Mucosa of stomach (tissue), 1 donor: ENCODE results near the gene ROCK2.

Experiments used
- H3K27me3 ChIP-seq: one replicate; pipeline ENCODE4 v1.7.0; 2013; ENCODE audit warnings: mild to moderate bottlenecking, low read length; ENCODE audit not compliant: control insufficient read depth, insufficient read depth
- H3K36me3 ChIP-seq: one replicate; pipeline ENCODE4 v1.7.0; 2013; ENCODE audit warnings: low read length; ENCODE audit not compliant: control insufficient read depth, insufficient read depth
- H3K4me1 ChIP-seq: one replicate; pipeline ENCODE4 v1.7.0; 2013; ENCODE audit warnings: mild to moderate bottlenecking, low read length; ENCODE audit not compliant: control insufficient read depth, insufficient read depth
- H3K4me3 ChIP-seq: one replicate; pipeline ENCODE4 v1.7.0; 2013; ENCODE audit warnings: low read length
- H3K9ac ChIP-seq: one replicate; pipeline ENCODE4 v1.7.0; 2013; ENCODE audit warnings: mild to moderate bottlenecking, low read length, moderate library complexity
- H3K9me3 ChIP-seq: one replicate; pipeline ENCODE4 v1.7.0; 2013; ENCODE audit warnings: mild to moderate bottlenecking, low read length, moderate library complexity; ENCODE audit not compliant: control insufficient read depth
- donor health status: Pancreatic carcinoma.

Gene ROCK2

DNA sequence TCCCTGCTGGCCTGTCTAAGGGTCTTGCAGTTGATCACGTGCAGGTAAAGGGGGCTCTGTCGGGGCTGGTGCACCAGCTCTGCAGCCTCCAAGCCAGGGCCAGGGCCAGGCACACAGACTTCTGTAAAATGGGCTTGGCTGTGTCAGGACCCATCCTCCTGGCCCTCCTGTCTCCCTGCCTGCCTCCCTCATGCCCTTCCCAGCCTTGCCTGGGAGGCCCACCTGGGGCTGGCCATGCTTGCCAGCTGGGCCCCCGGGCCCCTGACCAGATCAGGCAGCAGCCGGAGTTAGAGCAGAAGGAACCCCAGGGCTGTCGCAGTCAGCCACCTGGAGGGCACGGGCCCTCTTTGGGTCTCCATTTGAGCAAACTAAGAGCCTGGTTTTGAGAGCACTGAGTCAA lies 187.1 kb downstream of the ROCK2 start:
- no peak overlapping the region for H3K4me3 ChIP-seq
- H3K27me3 ChIP-seq: no peaks in the 10 kb centered on the region
- H3K4me1 ChIP-seq: peaks cover 15% of the 10 kb centered on the region
- H3K9me3 ChIP-seq: no peaks in the 10 kb centered on the region
- H3K9ac ChIP-seq: no peak overlapping the region
- H3K36me3 ChIP-seq: no peaks in the 10 kb centered on the region

DNA sequence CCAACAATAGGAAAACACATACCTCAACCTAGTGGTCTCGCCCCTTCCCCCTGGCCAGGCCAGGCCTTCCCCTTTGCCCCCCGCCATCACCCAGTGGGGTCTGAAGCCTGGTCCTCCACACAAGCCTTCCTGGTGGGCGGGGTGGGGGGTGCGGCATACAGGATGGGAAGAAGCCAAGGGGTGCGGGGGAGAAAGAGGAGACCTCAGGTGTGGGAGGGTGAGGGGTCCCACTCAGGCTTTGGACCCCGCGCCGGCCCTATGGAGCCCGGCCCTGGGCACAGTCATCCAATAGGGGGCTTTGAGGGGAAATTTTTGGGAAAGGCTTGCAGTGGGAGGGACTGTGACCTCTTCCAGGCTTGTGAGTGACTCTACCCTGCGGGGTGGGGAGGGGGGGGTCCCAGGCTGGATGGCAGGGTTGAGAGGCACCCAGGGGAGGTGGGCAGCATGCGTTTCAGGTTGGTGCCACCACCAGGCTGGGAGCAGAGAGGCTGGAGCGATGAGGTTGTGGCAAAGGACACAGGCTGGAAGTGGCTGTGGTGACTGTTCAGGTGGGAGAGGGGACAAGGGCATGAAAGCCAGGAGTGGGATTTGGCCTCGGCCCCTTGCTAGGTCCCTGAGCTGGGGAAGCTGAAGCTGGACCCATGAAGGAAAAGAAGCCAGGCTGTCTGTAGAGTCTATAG lies 187.9 kb downstream of the ROCK2 start:
- peaks cover 15% of the 10 kb centered on the region for H3K4me1 ChIP-seq
- H3K4me3 ChIP-seq: no peak overlapping the region
- H3K36me3 ChIP-seq: no peaks in the 10 kb centered on the region
- H3K9me3 ChIP-seq: no peaks in the 10 kb centered on the region
- H3K9ac ChIP-seq: no peak overlapping the region
- H3K27me3 ChIP-seq: no peaks in the 10 kb centered on the region

- Histone ChIP-seq H3K4me1 (peaks cover 15% of the 10 kb centered on the region), H3K4me3 (peak within 1 kb of the TSS; percentile 71), H3K27me3 (no peaks in the 10 kb centered on the region), H3K36me3 (no peaks in the 10 kb centered on the region), H3K9me3 (no peaks in the 10 kb centered on the region), H3K9ac (peak within 1 kb of the TSS; percentile 89)
Measured at GRCh38 chr2:11155381-11156035, 188.9 kb downstream of the ROCK2 start, which contains the start of gene SLC66A3. Gene SLC66A3, plus strand, starts transcription at chr2:11155467. Its CDS starts 80 bp downstream, at chr2:11155547.

DNA sequence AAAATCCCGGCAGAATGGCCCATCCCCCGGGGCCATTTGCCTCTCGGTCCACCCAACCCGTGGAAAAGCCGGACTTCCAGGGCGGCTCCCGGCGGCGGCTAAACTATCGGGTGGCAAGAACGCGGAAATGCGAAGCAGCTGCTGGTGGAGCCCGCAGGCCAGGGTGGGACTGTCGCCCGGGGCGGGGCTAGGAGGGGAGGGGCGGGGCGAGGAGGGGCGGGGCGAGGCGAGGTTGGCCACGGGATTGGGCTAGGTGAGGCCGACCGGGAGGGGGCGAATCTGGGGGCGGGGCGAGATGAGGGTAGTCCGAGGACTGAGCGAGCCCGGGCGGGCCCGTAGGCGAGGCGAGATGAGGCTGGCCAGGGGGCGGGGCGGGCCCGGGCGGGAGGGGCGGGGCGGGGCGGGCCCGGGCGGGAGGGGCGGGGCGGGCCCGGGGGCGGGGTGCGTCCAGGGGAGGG lies 189.5 kb downstream of the ROCK2 start:
- Histone ChIP-seq H3K4me1 (peaks cover 15% of the 10 kb centered on the region), H3K36me3 (no peaks in the 10 kb centered on the region), H3K9ac (peak overlapping the region; percentile 89), H3K27me3 (no peaks in the 10 kb centered on the region), H3K4me3 (peak overlapping the region; percentile 71), H3K9me3 (no peaks in the 10 kb centered on the region)

DNA sequence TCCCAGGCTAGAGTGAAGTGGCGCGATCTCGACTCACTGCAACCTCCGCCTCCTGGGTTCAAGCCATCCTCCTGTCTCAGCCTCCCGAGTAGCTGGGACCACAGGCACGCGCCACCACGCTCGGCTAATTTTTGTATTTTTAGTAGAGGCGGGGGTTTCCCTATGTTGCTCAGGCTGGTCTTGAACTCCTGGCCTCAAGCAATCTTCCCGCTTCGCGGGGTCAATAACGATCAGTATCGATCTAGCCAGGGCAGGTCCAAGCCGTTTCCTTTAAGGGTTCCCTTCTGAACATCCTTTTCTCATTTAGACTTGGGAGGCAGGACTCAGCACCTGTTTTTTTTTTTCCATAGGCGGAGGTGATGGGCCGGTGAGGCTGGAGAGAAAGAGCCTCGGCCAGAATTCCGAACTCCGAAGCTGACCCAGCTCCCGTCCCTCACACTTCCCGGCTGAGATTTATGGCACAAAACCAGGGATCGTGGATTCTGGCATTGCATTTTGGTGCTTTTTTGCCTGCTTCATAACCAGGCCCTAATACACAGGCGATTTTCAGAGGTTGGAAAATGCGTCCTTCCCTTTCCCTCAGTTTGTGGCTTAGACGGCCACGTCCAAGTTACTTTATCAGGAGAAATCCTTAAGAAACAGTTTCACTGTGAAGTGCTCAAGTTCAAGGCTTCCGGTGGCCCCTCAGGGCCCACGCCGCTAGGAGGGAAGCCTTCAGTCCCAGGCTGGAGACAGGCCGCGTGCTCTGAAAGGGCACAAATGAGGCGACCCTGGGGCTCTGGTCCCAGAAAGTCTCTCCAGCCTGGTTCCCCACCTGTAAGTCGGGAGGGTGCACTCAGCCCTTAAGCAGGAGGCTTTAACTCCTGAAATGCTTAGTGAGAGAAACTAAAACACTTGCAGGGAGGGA lies 190.2 kb downstream of the ROCK2 start:
- peaks cover 15% of the 10 kb centered on the region for H3K4me1 ChIP-seq
- peak overlapping the region; percentile 71 for H3K4me3 ChIP-seq
- no peaks in the 10 kb centered on the region for H3K36me3 ChIP-seq
- H3K9ac ChIP-seq: peak overlapping the region; percentile 89
- H3K27me3 ChIP-seq: no peaks in the 10 kb centered on the region
- H3K9me3 ChIP-seq: no peaks in the 10 kb centered on the region

- Histone ChIP-seq H3K9ac (no peak overlapping the region), H3K27me3 (no peaks in the 10 kb centered on the region), H3K4me1 (peaks cover 11% of the 10 kb centered on the region), H3K9me3 (no peaks in the 10 kb centered on the region), H3K36me3 (no peaks in the 10 kb centered on the region), H3K4me3 (no peak overlapping the region)
Measured at GRCh38 chr2:11152591-11152990, 191.8 kb downstream of the ROCK2 start.

DNA sequence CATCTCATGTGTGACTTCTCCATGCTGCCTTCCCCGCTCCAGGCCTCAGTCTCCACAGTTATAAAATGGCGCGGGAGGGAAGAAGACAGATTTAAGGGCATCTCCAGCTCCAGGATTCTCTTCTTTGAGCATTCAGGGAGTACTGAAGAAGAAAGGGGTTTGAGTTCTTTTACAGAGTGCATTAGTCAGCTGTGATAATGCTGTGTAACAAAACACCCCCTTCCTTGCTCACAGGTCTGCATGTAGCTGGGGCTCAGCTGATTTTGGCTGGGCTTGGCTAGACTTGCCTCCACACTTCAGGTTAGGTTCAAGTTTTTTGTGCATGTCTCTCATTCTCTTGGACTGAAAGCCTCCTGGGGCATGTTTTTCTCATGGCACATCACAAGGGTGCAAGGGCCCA lies 197.2 kb downstream of the ROCK2 start:
- Histone ChIP-seq H3K9me3 (no peaks in the 10 kb centered on the region), H3K36me3 (no peaks in the 10 kb centered on the region), H3K27me3 (no peaks in the 10 kb centered on the region), H3K4me3 (no peak overlapping the region), H3K9ac (no peak overlapping the region), H3K4me1 (no peaks in the 10 kb centered on the region)

GRCh38 chr2:11146076-11146475 lies 198.4 kb downstream of the ROCK2 start:
- H3K9ac ChIP-seq: no peak overlapping the region
- H3K9me3 ChIP-seq: no peaks in the 10 kb centered on the region
- H3K36me3 ChIP-seq: no peaks in the 10 kb centered on the region
- no peaks in the 10 kb centered on the region for H3K4me1 ChIP-seq
- no peak overlapping the region for H3K4me3 ChIP-seq
- no peaks in the 10 kb centered on the region for H3K27me3 ChIP-seq

DNA sequence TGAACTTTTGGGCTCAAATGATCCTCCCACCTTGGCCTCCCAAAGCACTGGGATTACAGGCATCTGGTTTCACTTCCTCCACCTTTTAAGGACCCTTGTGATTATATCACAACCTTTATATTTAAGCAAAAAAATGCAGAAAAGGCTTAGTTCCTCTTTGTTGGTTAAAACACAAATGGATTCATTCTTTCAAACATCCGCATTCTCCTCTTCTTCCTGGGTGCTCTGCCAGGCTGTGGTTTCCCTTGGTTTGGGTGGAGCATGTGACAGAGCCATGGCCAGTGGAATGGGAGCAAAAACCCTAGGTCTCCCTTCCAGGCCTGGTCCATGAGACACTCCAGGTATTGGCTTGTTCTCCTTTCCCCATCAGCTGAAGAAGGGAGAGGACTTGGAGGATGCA lies 199.1 kb downstream of the ROCK2 start:
- Histone ChIP-seq H3K4me1 (no peaks in the 10 kb centered on the region), H3K9ac (no peak overlapping the region), H3K27me3 (no peaks in the 10 kb centered on the region), H3K36me3 (no peaks in the 10 kb centered on the region), H3K4me3 (no peak overlapping the region), H3K9me3 (no peaks in the 10 kb centered on the region)

DNA sequence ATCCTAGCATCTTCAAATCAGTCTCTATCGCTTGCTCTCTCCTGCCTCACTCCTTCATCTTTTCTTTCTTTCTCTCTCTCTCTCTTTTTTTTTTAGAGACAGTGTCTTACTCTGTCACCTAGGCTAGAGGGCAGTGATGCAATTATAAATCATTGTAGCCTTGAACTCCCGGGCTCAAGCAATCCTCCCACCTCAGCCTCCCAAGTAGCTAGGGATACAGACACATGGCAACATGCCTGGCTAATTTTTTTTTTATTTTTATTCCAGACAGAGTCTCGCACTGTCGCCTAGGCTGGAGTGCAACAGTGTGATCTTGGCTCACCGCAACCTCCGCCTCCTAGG lies 199.7 kb downstream of the ROCK2 start:
- no peaks in the 10 kb centered on the region for H3K27me3 ChIP-seq
- no peaks in the 10 kb centered on the region for H3K4me1 ChIP-seq
- no peaks in the 10 kb centered on the region for H3K9me3 ChIP-seq

DNA sequence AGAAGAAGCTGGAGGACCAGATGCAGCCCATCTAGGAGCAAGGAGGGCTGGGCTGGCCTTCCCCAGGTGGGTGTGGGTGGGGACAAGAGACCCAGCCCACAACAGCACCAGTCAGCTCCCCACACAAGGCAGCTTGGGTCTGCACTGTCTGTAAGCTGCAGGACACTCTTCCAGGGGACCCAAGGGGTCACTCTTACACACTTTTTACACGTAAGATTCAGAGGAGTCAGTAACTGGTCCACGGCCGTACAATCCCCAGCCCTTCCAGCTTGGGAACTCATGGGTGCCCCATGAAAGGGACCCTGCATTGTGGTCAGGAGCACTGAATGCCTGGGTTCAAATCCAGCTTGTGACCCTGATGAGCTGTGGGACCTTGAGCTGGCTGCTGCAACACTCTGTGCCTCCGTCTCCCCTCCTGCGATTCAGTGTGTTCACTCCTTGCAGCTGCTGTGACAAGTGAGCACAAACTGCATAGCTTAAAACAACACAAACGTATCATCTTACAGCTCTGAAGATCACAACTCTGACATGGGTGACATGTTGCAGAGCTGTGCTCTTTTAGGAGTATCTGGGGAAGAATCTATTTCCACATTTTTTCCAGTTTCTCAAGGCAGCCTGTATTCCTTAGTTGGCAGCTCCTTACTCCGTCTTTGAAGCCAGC lies 200.2 kb downstream of the ROCK2 start:
- no peak overlapping the region for H3K9ac ChIP-seq
- H3K4me1 ChIP-seq: no peaks in the 10 kb centered on the region
- no peak overlapping the region for H3K4me3 ChIP-seq
- H3K27me3 ChIP-seq: no peaks in the 10 kb centered on the region
- H3K36me3 ChIP-seq: no peaks in the 10 kb centered on the region
- no peaks in the 10 kb centered on the region for H3K9me3 ChIP-seq

More for the DNA sequence above, 199.7 kb downstream of the ROCK2 start:
- no peak overlapping the region for H3K9ac ChIP-seq
- no peaks in the 10 kb centered on the region for H3K36me3 ChIP-seq
- no peak overlapping the region for H3K4me3 ChIP-seq
